ENCODE results near the gene ZNF516. TPM values are rescaled to one million over a fixed set of nuclear protein-coding genes. Genes with fewer than 3 reads are reported as not detected.

Gene ZNF516
- total and polyA plus RNA-seq, 2 experiments from 2014 or later, result 17.8 to 29.4 TPM

GRCh38 chr18:76399613-76400391 lies 95.2 kb downstream of the ZNF516 start:
- Histone ChIP-seq H3K27ac (no peak overlapping the region), H3K4me2 (ENCODE audit: unreplicated experiment) (no peak overlapping the region), H3K4me3 (no peak overlapping the region), H3K9me2 (ENCODE audit: insufficient read depth) (no peaks in the 10 kb centered on the region), H3K4me1 (ENCODE audit: insufficient read depth) (0 out of 2 replicates have a peak, but pooled peaks cover 2% of the 10 kb centered on the region), H3K36me3 (ENCODE audit: low read depth) (no peaks in the 10 kb centered on the region), H4K20me1 (ENCODE audit: insufficient read depth) (0 out of 2 replicates have a peak, but pooled peaks cover 4% of the 10 kb centered on the region), H3K9ac (no peak overlapping the region), H2AFZ (no peak overlapping the region), H3K9me3 (ENCODE audit: low read depth) (no peaks in the 10 kb centered on the region), H3F3A (ENCODE audit: insufficient read depth) (peaks cover 28% of the 10 kb centered on the region), H3K27me3 (replicated peaks; ENCODE audit: insufficient read depth) (no peaks in the 10 kb centered on the region), H3K79me2 (ENCODE audit: insufficient read depth) (peaks cover 78% of the 10 kb centered on the region)
- no peak for DNase-seq
- TF ChIP-seq EZH2phosphoT487 (IDR thresholded peaks at IDR 0.05; ENCODE audit: insufficient read depth, low read depth) (no peak), EZH2 (IDR thresholded peaks at IDR 0.05; ENCODE audit: insufficient read depth, poor library complexity, severe bottlenecking) (no peak)
- in situ Hi-C loops (cut with MboI), result loop anchor here (10.0 kb wide), 1 partner anchor 295 kb away; no protein-coding TSS in a partner anchor
- WGBS, 2 experiments (ENCODE audit: low coverage in 1 of 2, low lambda C conversion rate in 2 of 2, missing lambda C conversion rate in 2 of 2), result 80 to 85% methylated on average over 14 of the region's 14 CpGs

GRCh38 chr18:76398896-76399612 lies 96.0 kb downstream of the ZNF516 start:
- no peaks in the 10 kb centered on the region for H3K9me3 ChIP-seq (ENCODE audit: low read depth)
- H3F3A ChIP-seq (ENCODE audit: insufficient read depth), result peaks cover 29% of the 10 kb centered on the region
- no peaks in the 10 kb centered on the region for H3K27me3 ChIP-seq (replicated peaks; ENCODE audit: insufficient read depth)
- WGBS, 2 experiments (ENCODE audit: low coverage in 1 of 2, low lambda C conversion rate in 2 of 2, missing lambda C conversion rate in 2 of 2), result 14 to 16% methylated on average over 14 of the region's 14 CpGs
- no peak overlapping the region for H3K4me2 ChIP-seq (ENCODE audit: unreplicated experiment)
- TF ChIP-seq EZH2phosphoT487 (IDR thresholded peaks at IDR 0.05; ENCODE audit: insufficient read depth, low read depth) (no peak), EZH2 (IDR thresholded peaks at IDR 0.05; ENCODE audit: insufficient read depth, poor library complexity, severe bottlenecking) (no peak)
- H2AFZ ChIP-seq, result no peak overlapping the region
- H3K9ac ChIP-seq, result no peak overlapping the region
- H4K20me1 ChIP-seq (ENCODE audit: insufficient read depth), result 0 out of 2 replicates have a peak, but pooled peaks cover 4% of the 10 kb centered on the region
- H3K4me1 ChIP-seq (ENCODE audit: insufficient read depth), result 0 out of 2 replicates have a peak, but pooled peaks cover 2% of the 10 kb centered on the region
- H3K27ac ChIP-seq, result no peak overlapping the region
- H3K36me3 ChIP-seq (ENCODE audit: low read depth), result no peaks in the 10 kb centered on the region
- peaks cover 71% of the 10 kb centered on the region for H3K79me2 ChIP-seq (ENCODE audit: insufficient read depth)
- peak; percentile 82 for DNase-seq
- no peaks in the 10 kb centered on the region for H3K9me2 ChIP-seq (ENCODE audit: insufficient read depth)
- no peak overlapping the region for H3K4me3 ChIP-seq
- in situ Hi-C loops (cut with MboI), result no loop called here

- Histone ChIP-seq H3K9ac (no peak overlapping the region), H3K9me3 (ENCODE audit: low read depth) (no peaks in the 10 kb centered on the region), H3K9me2 (ENCODE audit: insufficient read depth) (no peaks in the 10 kb centered on the region), H3F3A (ENCODE audit: insufficient read depth) (peaks cover 29% of the 10 kb centered on the region), H4K20me1 (ENCODE audit: insufficient read depth) (0 out of 2 replicates have a peak, but pooled peaks cover 4% of the 10 kb centered on the region), H3K27ac (no peak overlapping the region), H3K4me2 (ENCODE audit: unreplicated experiment) (no peak overlapping the region), H2AFZ (no peak overlapping the region), H3K36me3 (ENCODE audit: low read depth) (no peaks in the 10 kb centered on the region), H3K27me3 (replicated peaks; ENCODE audit: insufficient read depth) (no peaks in the 10 kb centered on the region), H3K79me2 (ENCODE audit: insufficient read depth) (peaks cover 64% of the 10 kb centered on the region), H3K4me1 (ENCODE audit: insufficient read depth) (0 out of 2 replicates have a peak, but pooled peaks cover 2% of the 10 kb centered on the region), H3K4me3 (no peak overlapping the region)
- in situ Hi-C loops (cut with MboI), result no loop called here
- DNase-seq, result no peak
- 86% methylated on average over 7 of the region's 7 CpGs for WGBS, 2 experiments (ENCODE audit: low coverage in 1 of 2, low lambda C conversion rate in 2 of 2, missing lambda C conversion rate in 2 of 2)
- no peak for TF ChIP-seq EZH2 (IDR thresholded peaks at IDR 0.05; ENCODE audit: insufficient read depth, poor library complexity, severe bottlenecking)
Measured at GRCh38 chr18:76398295-76398694, 96.7 kb downstream of the ZNF516 start.

GRCh38 chr18:76397631-76398030 lies 97.4 kb downstream of the ZNF516 start:
- peaks cover 57% of the 10 kb centered on the region for H3K79me2 ChIP-seq (ENCODE audit: insufficient read depth)
- in situ Hi-C loops (cut with MboI), result no loop called here
- WGBS, 2 experiments (ENCODE audit: low coverage in 1 of 2, low lambda C conversion rate in 2 of 2, missing lambda C conversion rate in 2 of 2), result 71 to 74% methylated on average over 5 of the region's 5 CpGs

More at GRCh38 chr18:76397631-76398030, 97.4 kb downstream of the ZNF516 start:
- Histone ChIP-seq H3K9me2 (ENCODE audit: insufficient read depth) (no peaks in the 10 kb centered on the region), H3K27me3 (replicated peaks; ENCODE audit: insufficient read depth) (no peaks in the 10 kb centered on the region), H2AFZ (no peak overlapping the region), H3K27ac (no peak overlapping the region), H3K36me3 (ENCODE audit: low read depth) (no peaks in the 10 kb centered on the region), H3K4me1 (ENCODE audit: insufficient read depth) (0 out of 2 replicates have a peak, but pooled peaks cover 2% of the 10 kb centered on the region), H3K4me2 (ENCODE audit: unreplicated experiment) (no peak overlapping the region), H4K20me1 (ENCODE audit: insufficient read depth) (0 out of 2 replicates have a peak, but pooled peaks cover 4% of the 10 kb centered on the region), H3K4me3 (no peak overlapping the region), H3K9me3 (ENCODE audit: low read depth) (no peaks in the 10 kb centered on the region), H3K9ac (no peak overlapping the region), H3F3A (ENCODE audit: insufficient read depth) (peaks cover 29% of the 10 kb centered on the region)
- no peak for DNase-seq
- TF ChIP-seq EZH2 (IDR thresholded peaks at IDR 0.05; ENCODE audit: insufficient read depth, poor library complexity, severe bottlenecking) (no peak), EZH2phosphoT487 (IDR thresholded peaks at IDR 0.05; ENCODE audit: insufficient read depth, low read depth) (no peak)

All from GM23248 (cell line).